H1 (cell line): ENCODE results near the gene TFF2. TPM values are rescaled to one million over a fixed set of nuclear protein-coding genes. Genes with fewer than 3 reads are reported as not detected.

ENCODE experiments used
- CTCF ChIA-PET: fragments of 300-600 bp; sonication (Branson Sonifier 250); formaldehyde crosslinking; loops from one replicate; lab custom pipeline; 2021; ENCODE audit not compliant: partially characterized antibody; lab: Charles Lee
- POLR2A ChIA-PET: fragments of 300-600 bp; sonication (Branson Sonifier 250); formaldehyde crosslinking; loops from one replicate; lab custom pipeline; 2021; ENCODE audit warnings: inconsistent platforms; ENCODE audit not compliant: partially characterized antibody; lab: Charles Lee
- DNase-seq, 2 experiments: peaks; one replicate each; pipeline versions ENCODE4 v3.0.0 to v3.0.0-alpha.2; 2010 to 2022; ENCODE audit warnings: low spot score in 2 of 2, low read depth in 1 of 2, mixed read lengths in 1 of 2
- FAIRE-seq: peaks from 2 replicates; lab custom pipeline; 2011; peaks lifted over from hg19 to GRCh38; lab: Jason Lieb, UNC
- H2AFZ ChIP-seq: 2 replicates; pipeline ENCODE4 v1.8.1; 2012; ENCODE audit warnings: low read length, inconsistent platforms
- H2AK5ac ChIP-seq: 2 replicates; pipeline ENCODE4 v1.6.1; 2013; ENCODE audit warnings: low read depth, low read length
- H2BK120ac ChIP-seq: replicated peaks from 2 replicates; pipeline ENCODE3; 2013; ENCODE audit warnings: low read depth, low read length, inconsistent platforms
- H2BK12ac ChIP-seq: 2 replicates; pipeline ENCODE4 v1.6.1; 2013; ENCODE audit warnings: low read depth, low read length
- H2BK15ac ChIP-seq: 2 replicates; pipeline ENCODE4 v1.6.1; 2013; ENCODE audit warnings: low read length
- H2BK20ac ChIP-seq: 2 replicates; pipeline ENCODE4 v1.6.1; 2013; ENCODE audit warnings: low read length
- H2BK5ac ChIP-seq: 2 replicates; pipeline ENCODE4 v1.6.1; 2013; ENCODE audit warnings: low read depth, low read length
- H3K14ac ChIP-seq: 2 replicates; pipeline ENCODE4 v1.6.1; 2013; ENCODE audit warnings: inconsistent platforms; ENCODE audit not compliant: insufficient read length
- H3K18ac ChIP-seq: 2 replicates; pipeline ENCODE4 v1.6.1; 2013; ENCODE audit warnings: low read length; ENCODE audit errors: extremely low read depth
- H3K23ac ChIP-seq: 2 replicates; pipeline ENCODE4 v1.6.1; 2013; ENCODE audit warnings: inconsistent platforms; ENCODE audit not compliant: insufficient read length
- H3K23me2 ChIP-seq: 2 replicates; pipeline ENCODE4 v1.6.1; 2013; ENCODE audit warnings: low read depth, low read length
- H3K27ac ChIP-seq: 2 replicates; pipeline ENCODE4 v1.6.1; 2011; ENCODE audit warnings: low read depth, low read length, inconsistent platforms
- H3K27me3 ChIP-seq, 4 experiments: replicated peaks in 1 of 4; 1 replicate in 1 of 4; 2 replicates in 3 of 4; pipeline versions ENCODE4 v1.6.1 to v1.8.1; 2011 to 2013; ENCODE audit warnings: low read length in 3 of 4, mild to moderate bottlenecking in 3 of 4, inconsistent platforms in 2 of 4, mixed read lengths in 2 of 4, moderate library complexity in 1 of 4; ENCODE audit not compliant: control insufficient read depth in 3 of 4, insufficient read depth in 3 of 4; ENCODE audit errors: extremely low read depth in 1 of 4
- H3K36me3 ChIP-seq, 4 experiments: 2 replicates each; pipeline versions ENCODE4 v1.6.1 to v1.8.1; 2011 to 2013; ENCODE audit warnings: mild to moderate bottlenecking in 4 of 4, low read length in 3 of 4, moderate library complexity in 2 of 4, control low read depth in 1 of 4, inconsistent platforms in 1 of 4; ENCODE audit not compliant: insufficient read depth in 4 of 4, control insufficient read depth in 2 of 4
- H3K4ac ChIP-seq: replicated peaks from 2 replicates; pipeline ENCODE3; 2013; ENCODE audit warnings: low read length, low read depth, mixed read lengths, inconsistent platforms; ENCODE audit not compliant: insufficient read length
- H3K4me1 ChIP-seq, 4 experiments: replicated peaks in 1 of 4; 1 replicate in 1 of 4; 2 replicates in 3 of 4; pipeline versions ENCODE4 v1.6.1 to v1.8.1; 2011 to 2013; ENCODE audit warnings: low read length in 3 of 4, inconsistent platforms in 2 of 4, mixed read lengths in 1 of 4; ENCODE audit not compliant: insufficient read depth in 4 of 4, control insufficient read depth in 3 of 4
- H3K4me2 ChIP-seq, 2 experiments: 2 replicates each; pipeline versions ENCODE4 v1.6.1 to v1.8.1; 2011 to 2013; ENCODE audit warnings: low read depth in 2 of 2, low read length in 2 of 2, control low read depth in 1 of 2, inconsistent platforms in 1 of 2, mild to moderate bottlenecking in 1 of 2; ENCODE audit not compliant: insufficient read depth in 1 of 2
- H3K4me3 ChIP-seq, 4 experiments: fragments of 200-600, 300-600 bp in 1 of 4; sonication (generic), shearing (Covaris generic), sonication (Bioruptor Twin) in 1 of 4; 2 replicates each; pipeline versions ENCODE4 v1.5.1 to v1.8.1; 2011 to 2016; ENCODE audit warnings: low read length in 4 of 4, low read depth in 3 of 4, control low read depth in 2 of 4, inconsistent platforms in 2 of 4, mild to moderate bottlenecking in 2 of 4, mixed read lengths in 1 of 4, moderate library complexity in 1 of 4; ENCODE audit not compliant: insufficient read depth in 2 of 4; ENCODE audit errors: extremely low read depth in 1 of 4
- H3K56ac ChIP-seq: replicated peaks from 2 replicates; pipeline ENCODE3; 2013; ENCODE audit warnings: low read depth, mild to moderate bottlenecking, mixed read lengths, low read length, inconsistent platforms; ENCODE audit not compliant: insufficient read length
- H3K79me1 ChIP-seq: 2 replicates; pipeline ENCODE4 v1.6.1; 2013; ENCODE audit warnings: low read depth, low read length, control low read depth
- H3K79me2 ChIP-seq, 2 experiments: 2 replicates each; pipeline versions ENCODE4 v1.6.1 to v1.8.1; 2012 to 2013; ENCODE audit warnings: low read length in 2 of 2, mild to moderate bottlenecking in 2 of 2, inconsistent platforms in 1 of 2; ENCODE audit not compliant: insufficient read depth in 2 of 2, control insufficient read depth in 1 of 2
- H3K9ac ChIP-seq, 4 experiments: replicated peaks in 1 of 4; 1 replicate in 1 of 4; 2 replicates in 3 of 4; pipeline versions ENCODE4 v1.6.1 to v1.8.1; 2011 to 2013; ENCODE audit warnings: low read depth in 3 of 4, low read length in 3 of 4, control low read depth in 2 of 4, mild to moderate bottlenecking in 2 of 4, moderate library complexity in 2 of 4, inconsistent platforms in 1 of 4; ENCODE audit errors: extremely low read depth in 1 of 4
- H3K9me3 ChIP-seq, 2 experiments: 2 replicates each; pipeline versions ENCODE4 v1.6.1 to v1.8.1; 2012 to 2013; ENCODE audit warnings: mild to moderate bottlenecking in 2 of 2, moderate library complexity in 2 of 2, control low read depth in 1 of 2, inconsistent platforms in 1 of 2, low read depth in 1 of 2, low read length in 1 of 2, mixed read lengths in 1 of 2; ENCODE audit not compliant: insufficient read depth in 2 of 2
- H4K20me1 ChIP-seq, 2 experiments: replicated peaks in 1 of 2; 2 replicates each; pipeline versions ENCODE3 to v1.8.1; 2011 to 2013; ENCODE audit warnings: inconsistent platforms in 2 of 2, low read length in 2 of 2, mild to moderate bottlenecking in 1 of 2; ENCODE audit not compliant: insufficient read depth in 2 of 2, control insufficient read depth in 1 of 2
- H4K5ac ChIP-seq: 2 replicates; pipeline ENCODE4 v1.6.1; 2013; ENCODE audit warnings: low read length, low read depth, mixed read lengths, inconsistent platforms; ENCODE audit not compliant: insufficient read length
- H4K8ac ChIP-seq: 2 replicates; pipeline ENCODE4 v1.8.0; 2013; ENCODE audit warnings: mild to moderate bottlenecking, moderate library complexity, low read length, inconsistent platforms; ENCODE audit not compliant: insufficient read depth; ENCODE audit errors: extremely low read depth
- H4K91ac ChIP-seq: replicated peaks from 2 replicates; pipeline ENCODE3; 2013; ENCODE audit warnings: low read length, mixed read lengths, inconsistent platforms; ENCODE audit not compliant: insufficient read length
- BCL11A ChIP-seq, 2 experiments: IDR thresholded peaks; one replicate each; pipeline ENCODE4 v1.6.1; 2011; ENCODE audit warnings: low read depth in 2 of 2, low read length in 2 of 2, mild to moderate bottlenecking in 2 of 2
- BRCA1 ChIP-seq: IDR thresholded peaks from 2 replicates; pipeline ENCODE4 v1.6.1; 2012; ENCODE audit warnings: low read depth, low read length, improper control_type of control experiment
- CEBPB ChIP-seq: IDR thresholded peaks from 2 replicates; pipeline ENCODE4 v1.6.1; 2012; ENCODE audit warnings: low read depth, low read length
- CHD1 ChIP-seq: IDR thresholded peaks from 2 replicates; pipeline ENCODE4 v1.6.1; 2012; ENCODE audit warnings: low read depth, low read length, improper control_type of control experiment
- KDM5A ChIP-seq: fragments of 200-600 bp; IDR thresholded peaks from 2 replicates; pipeline ENCODE4 v1.7.1; 2012; ENCODE audit warnings: mild to moderate bottlenecking, low read length, inconsistent platforms, mixed read lengths
- MAFK ChIP-seq: IDR thresholded peaks from 2 replicates; pipeline ENCODE4 v1.6.1; 2012; ENCODE audit warnings: low read depth, mild to moderate bottlenecking, improper control_type of control experiment, low read length
- RFX5 ChIP-seq: IDR thresholded peaks from 2 replicates; pipeline ENCODE4 v1.6.1; 2011; ENCODE audit warnings: low read depth, low read length, improper control_type of control experiment, borderline replicate concordance
- TAF7 ChIP-seq: optimal IDR thresholded peaks from 2 replicates; pipeline ENCODE3; 2011; ENCODE audit warnings: low read depth, mild to moderate bottlenecking, inconsistent platforms, low read length, moderate library complexity, borderline replicate concordance
- WGBS, 2 experiments: shearing (Covaris generic) in 1 of 2; methylation state at CpG; one replicate each; pipeline versions ENCODE4 v1.1.6 to v1.1.7; 2013 to 2015; ENCODE audit warnings: low lambda C conversion rate in 2 of 2, mixed read lengths in 2 of 2, inconsistent platforms in 1 of 2, low coverage in 1 of 2, missing lambda C conversion rate in 1 of 2; ENCODE audit not compliant: insufficient replicate concordance in 2 of 2, insufficient coverage in 1 of 2, insufficient read length in 1 of 2; ENCODE audit errors: extremely low coverage in 1 of 2, missing lambda C conversion rate in 1 of 2; 5-methylcytosine and 5-hydroxymethylcytosine counted together
- polyA plus RNA-seq, 7 experiments: library from polyadenylated mRNA; depleted of rRNA in 3 of 7; stranded (reverse) in 5 of 7; unstranded in 2 of 7; fragments of >200 nt in 5 of 7; fragments of 200-250 nt in 2 of 7; gene quantifications; 1 replicate in 5 of 7; 2 replicates in 1 of 7; 4 replicates in 1 of 7; pipeline versions ENCODE4 v1.2.1 to v1.2.3, GENCODE V29; 2011 to 2013; ENCODE audit warnings: missing spikeins in 2 of 7, mixed read lengths in 2 of 7
- total RNA-seq: library from RNA; stranded (reverse); fragmentation: NEBNext Ultra II Directional; extraction: Animal tissue kit (Norgen Biotek cat#: 25700); gene quantifications from 2 replicates; pipeline ENCODE4 v1.2.1, GENCODE V29; 2021

Gene TFF2
- total and polyA plus RNA-seq, 2 of the 8 experiments (the other 6 are each of a cell fraction or from before 2014, with no cell fraction given): not detected

GRCh38 chr21:42377951-42378340, 27.2 kb upstream of the TFF2 start:
- Histone ChIP-seq H3K9me3 (no peaks in the 10 kb centered on the region), H2BK15ac (no peak overlapping the region), H2BK120ac (no peak overlapping the region), H2AFZ (no peak overlapping the region), H3K4ac (no peak overlapping the region), H3K36me3 (no peaks in the 10 kb centered on the region), H2BK20ac (no peak overlapping the region), H3K14ac (no peak overlapping the region), H3K27me3 (no peaks in the 10 kb centered on the region; a peak in 1 of 7 replicates), H3K18ac (no peak overlapping the region), H3K4me2 (no peak overlapping the region), H2BK12ac (0 out of 2 replicates have a peak overlapping the region, but pooled peaks have one; percentile 39), H2AK5ac (no peak overlapping the region), H2BK5ac (no peak overlapping the region), H4K5ac (no peak overlapping the region), H3K79me2 (no peaks in the 10 kb centered on the region), H3K4me1 (peaks cover 0 to 7% (median 0%) of the 10 kb centered on the region in 4 experiments; a peak in 5 of 7 replicates), H3K79me1 (no peaks in the 10 kb centered on the region; the same call in 1 of the 2 replicates), H4K91ac (no peak overlapping the region), H3K27ac (no peak overlapping the region), H3K23ac (no peak overlapping the region), H3K23me2 (no peaks in the 10 kb centered on the region), H4K20me1 (no peaks in the 10 kb centered on the region), H3K9ac (no peak overlapping the region), H3K4me3 (no peak overlapping the region), H3K56ac (no peak overlapping the region), H4K8ac (no peak overlapping the region)
- no peak for DNase-seq
- POLR2A ChIA-PET: interaction anchor here (0.9 to 1.5 kb wide), 2 partner anchors 10 to 11 kb away, joined by 3 to 6 read pairs; no protein-coding TSS in a partner anchor
- WGBS, 2 experiments: 89% methylated on average over 5 of the region's 5 CpGs; no CpG with 5 or more reads in 1 of the 2 experiments
- FAIRE-seq: no peak
- CTCF ChIA-PET: interaction anchor here (1.2 to 3.2 kb wide), 7 partner anchors 9 to 69 kb away, joined by 3 to 16 read pairs (median 5); partner anchors contain the start of gene TFF1
- TF ChIP-seq CHD1 (no peak), MAFK (no peak), CEBPB (no peak), TAF7 (no peak), RFX5 (no peak), BRCA1 (no peak), BCL11A (IDR thresholded peaks at IDR 0.05; ENCODE audit: low read depth in 2 of 2, low read length in 2 of 2) (no peak), KDM5A (no peak)
